Astrocyte (in vitro differentiated cells and primary cell): ENCODE results near the gene APBA3.

ENCODE experiments used
- CTCF ChIP-seq: IDR thresholded peaks from 2 replicates; pipeline ENCODE4 v1.5.1; 2011; ENCODE audit warnings: low read depth, mild to moderate bottlenecking, inconsistent platforms, low read length, moderate library complexity; ENCODE audit not compliant: insufficient read depth
- EZH2 ChIP-seq: IDR thresholded peaks from 2 replicates; pipeline ENCODE4 v1.6.1; 2012; ENCODE audit warnings: mild to moderate bottlenecking, low read length, inconsistent platforms; ENCODE audit not compliant: insufficient read depth

- TF ChIP-seq CTCF (no peak), EZH2 (no peak)
Measured at GRCh38 chr19:3733549-3734309, 27.8 kb downstream of the APBA3 start.
